Activated naive CD4-positive, alpha-beta T cell treated with anti-CD3 and anti-CD28 coated beads, Interleukin-2, amount 50 U/mL, for 16 hours (primary cell): ENCODE data around the gene FANCD2OS.
A peak's percentile ranks its signal among the peaks of the same experiment; 100 is the strongest.
"Not testable (repeated sequence)": the region's sequence is repeated elsewhere in the genome, so short reads cannot be mapped to it uniquely, and the experiment has no call there.

Source experiments
- DNase-seq: peaks from one replicate; pipeline ENCODE4 v3.0.0-alpha.2; 2020

The FANCD2OS gene

DNA sequence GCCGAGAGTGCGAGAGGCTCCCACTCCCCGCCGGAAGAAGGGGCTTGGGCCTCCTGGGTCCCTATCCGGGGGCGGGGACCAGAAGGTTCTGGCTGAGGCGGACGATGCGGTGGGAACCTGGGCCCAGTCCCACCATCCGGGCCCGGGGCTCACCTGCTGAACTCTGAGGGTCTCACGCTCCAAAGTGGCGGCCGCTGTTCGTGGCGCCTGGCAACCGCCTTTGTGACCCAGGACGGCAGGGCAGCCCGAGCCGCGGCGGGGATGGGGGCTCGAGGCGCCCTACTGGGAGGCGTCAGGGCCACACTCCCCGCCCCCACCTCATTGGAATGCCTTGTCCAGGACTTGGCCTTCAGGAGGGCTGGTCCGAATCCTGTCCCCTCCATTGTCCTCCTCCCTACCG lies at the start of gene FANCD2OS:
Gene FANCD2OS (minus strand): TSS at position 165 of the 400 bp plus-strand sequence. CDS start 3,481 bp downstream, outside the sequence.
- DNase-seq, result no peak

DNA sequence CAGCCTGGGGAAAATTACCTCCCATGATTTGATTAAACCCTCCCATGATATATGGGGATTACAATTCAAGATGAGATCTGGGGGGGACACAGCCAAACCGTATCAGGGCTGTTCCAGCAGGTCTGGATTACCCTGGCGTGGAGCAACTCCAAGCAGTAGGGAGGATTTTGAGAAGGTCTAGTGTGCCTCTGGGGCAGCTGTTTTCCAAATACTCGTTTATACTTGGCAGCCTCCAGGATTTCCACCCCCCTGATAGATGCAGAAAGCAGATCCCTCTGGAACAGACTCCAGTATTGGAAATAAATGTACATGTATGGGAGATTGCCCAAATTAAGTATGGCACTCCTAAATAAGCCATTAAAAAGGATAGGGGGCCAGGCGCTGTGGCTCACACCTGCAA lies 49.0 kb upstream of the FANCD2OS start:
- DNase-seq, result no peak

DNA sequence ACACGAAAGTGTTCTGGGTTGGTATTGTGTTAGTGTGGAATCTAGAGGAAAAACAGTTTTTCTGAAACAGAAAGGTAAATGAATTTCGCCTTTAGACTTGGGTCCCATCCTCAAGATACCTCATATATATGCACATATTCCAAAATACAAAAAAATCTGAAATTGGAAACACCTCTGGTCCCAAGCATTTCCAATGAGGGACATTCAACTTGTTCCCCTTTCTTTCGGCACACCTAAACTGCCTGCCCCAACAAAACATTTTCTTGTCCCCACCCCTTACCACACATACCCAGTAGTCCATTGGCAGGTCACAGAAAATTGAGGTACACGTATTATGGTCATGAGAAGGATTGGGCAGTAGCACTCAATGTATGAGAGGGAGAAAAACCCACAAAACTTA lies 47.6 kb upstream of the FANCD2OS start:
- no peak for DNase-seq

DNA sequence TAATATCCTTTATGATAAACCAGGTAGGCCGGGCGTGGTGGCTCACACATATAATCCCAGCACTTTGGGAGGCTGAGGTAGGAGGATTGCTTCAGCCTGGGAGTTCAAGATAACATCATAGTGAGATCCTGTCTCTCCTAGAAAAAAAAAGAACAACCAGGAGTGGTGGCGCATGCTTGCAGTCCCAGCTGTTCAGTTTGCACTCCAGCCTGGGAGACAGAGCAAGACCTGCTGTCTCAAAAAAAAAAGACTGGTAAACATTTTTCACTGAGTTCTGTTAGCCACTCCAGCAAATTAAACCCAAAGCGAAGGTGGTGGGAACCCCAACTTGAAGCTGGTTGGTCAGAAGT lies 47.0 kb upstream of the FANCD2OS start:
- DNase-seq, result no peak

DNA sequence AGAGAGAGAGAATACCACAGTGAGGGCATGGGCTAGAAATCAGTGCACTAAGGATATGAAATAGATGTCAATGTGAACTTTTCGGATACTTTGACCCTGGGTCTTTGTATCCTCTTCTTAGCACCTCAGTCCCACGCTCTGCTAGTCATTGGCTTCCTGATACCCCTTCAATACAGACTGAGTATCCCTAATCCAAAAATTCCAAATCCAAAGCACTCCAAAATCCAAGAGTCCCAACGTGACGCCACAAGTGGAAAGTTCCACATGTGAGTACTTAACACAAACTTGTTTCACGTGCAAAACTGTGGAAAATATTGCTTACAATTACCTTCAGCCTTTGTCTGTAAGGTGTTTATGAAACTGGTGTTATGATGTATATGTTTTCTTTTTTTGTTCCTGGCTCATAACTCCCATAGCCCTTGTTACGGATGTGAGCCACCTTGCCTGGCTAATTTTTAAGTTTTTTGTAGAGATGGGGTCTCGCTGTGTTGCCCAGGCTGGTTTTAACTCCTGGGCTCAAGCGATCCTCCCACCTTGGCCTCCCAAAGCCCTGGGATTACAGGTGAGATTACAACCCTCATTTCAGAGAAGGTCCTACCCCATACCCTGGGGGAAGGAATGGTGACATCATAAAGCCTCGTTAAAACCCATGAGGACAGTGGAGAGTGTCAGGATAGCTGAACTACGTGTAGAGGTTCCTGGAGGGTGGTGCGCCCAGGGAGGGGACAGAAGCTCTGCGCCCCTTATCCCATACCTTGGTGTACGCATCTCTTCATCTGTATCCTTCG lies 46.5 kb upstream of the FANCD2OS start:
- no peak for DNase-seq

DNA sequence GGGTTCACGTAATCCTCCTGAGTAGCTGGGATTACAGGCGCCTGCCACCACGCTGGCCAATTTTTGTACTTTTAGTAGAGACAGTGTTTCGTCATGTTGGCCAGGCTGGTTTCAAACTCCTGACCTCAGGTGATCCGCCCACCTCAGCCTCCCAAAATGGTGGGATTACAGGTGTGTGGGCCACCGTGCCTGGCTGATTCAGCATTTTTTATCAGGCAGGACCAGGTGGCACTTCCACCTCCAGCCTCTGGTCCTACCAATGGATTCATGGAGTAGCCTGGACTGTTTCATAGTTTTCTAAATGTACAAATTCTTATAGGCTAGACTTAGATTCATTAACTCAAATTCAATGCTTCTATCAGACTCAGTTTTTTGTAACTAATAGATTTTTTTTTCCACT lies 42.9 kb upstream of the FANCD2OS start:
- no peak for DNase-seq

DNA sequence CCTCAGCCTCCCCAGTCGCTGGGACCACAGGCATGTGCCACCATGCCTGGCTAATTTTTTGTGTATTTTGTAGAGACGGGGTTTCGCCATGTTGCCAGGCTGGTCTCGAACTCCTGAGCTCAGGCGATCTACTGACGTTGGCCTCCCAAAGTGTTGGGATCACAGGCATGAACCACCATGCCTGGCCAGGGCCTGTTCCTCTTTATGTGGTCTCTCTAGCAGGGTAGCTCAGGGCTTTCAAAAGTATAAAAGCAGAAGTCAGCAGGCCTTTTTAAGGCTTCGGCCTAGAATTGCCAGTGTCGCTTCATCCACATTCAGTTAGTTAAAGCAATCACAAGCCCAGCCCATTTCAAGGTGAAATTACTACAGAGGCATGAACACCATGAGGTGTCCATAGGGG lies 41.2 kb upstream of the FANCD2OS start:
- DNase-seq, result no peak

- DNase-seq, result no peak
Observed at GRCh38 chr3:10145685-10146084, 37.6 kb upstream of the FANCD2OS start.

DNA sequence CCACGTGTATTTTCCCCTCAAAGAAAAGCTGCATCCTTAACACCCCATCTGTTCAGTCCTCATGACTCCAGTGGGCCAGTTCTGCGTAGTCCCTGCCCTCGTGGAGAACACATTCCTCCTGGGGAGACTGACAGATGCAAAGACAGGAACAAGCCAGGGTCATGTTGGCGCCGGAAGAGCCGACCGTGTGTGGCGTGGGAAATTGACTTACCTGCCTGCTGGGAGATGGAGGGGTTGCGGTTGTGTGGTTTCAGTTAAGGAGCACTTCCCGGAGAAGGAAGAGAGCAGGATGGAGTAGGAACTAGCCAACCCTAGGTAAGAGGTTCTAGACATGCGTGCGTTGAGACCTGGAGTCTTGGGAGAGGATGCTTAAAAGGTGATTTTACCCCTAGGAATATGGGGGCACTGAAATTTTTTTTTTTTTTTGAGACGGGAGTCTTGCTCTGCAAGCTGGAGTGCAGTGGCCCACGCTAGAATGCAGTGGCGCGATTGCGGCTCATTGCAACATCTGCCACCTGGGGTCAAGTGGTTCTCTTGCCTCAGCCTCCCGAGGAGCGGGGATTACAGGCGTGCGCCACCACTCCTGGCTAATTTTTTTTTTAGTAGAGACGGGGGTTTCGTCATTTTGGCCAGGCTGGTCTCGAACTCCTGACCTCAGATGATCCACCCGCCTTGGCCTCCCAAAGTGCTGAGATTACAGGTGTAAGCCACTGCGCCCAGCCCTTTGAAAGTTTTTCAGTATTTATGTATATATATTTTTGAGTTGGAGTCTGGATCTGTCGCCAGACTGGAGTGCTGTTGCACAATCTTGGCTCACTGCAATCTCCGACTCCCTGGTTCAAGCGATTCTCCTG lies 34.9 kb upstream of the FANCD2OS start:
- DNase-seq, result peak; percentile 14

DNA sequence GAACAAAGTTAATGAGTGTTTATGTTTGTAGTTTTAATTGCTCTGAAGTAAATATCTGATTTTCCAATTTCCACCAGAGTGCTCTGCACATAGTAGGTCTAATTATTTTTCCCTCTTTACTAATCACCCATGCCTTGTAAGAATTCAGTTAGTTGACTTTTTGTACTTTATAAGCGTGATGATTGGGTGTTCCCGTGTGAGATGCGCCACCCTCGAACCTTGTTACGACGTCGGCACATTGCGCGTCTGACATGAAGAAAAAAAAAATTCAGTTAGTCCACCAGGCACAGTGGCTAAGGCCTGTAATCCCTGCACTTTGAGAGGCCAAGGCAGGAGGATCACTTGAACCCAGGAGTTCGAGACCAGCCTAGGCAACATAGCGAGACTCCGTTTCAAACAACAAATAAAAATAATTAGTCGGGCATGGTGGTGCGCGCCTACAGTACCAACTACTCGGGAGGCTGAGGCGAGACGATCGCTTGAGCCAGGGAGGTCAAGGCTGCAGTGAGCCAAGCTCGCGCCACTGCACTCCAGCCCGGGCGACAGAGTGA lies 33.0 kb upstream of the FANCD2OS start:
- no peak for DNase-seq

- no peak for DNase-seq
Observed at GRCh38 chr3:10137178-10137577, 29.1 kb upstream of the FANCD2OS start.

DNA sequence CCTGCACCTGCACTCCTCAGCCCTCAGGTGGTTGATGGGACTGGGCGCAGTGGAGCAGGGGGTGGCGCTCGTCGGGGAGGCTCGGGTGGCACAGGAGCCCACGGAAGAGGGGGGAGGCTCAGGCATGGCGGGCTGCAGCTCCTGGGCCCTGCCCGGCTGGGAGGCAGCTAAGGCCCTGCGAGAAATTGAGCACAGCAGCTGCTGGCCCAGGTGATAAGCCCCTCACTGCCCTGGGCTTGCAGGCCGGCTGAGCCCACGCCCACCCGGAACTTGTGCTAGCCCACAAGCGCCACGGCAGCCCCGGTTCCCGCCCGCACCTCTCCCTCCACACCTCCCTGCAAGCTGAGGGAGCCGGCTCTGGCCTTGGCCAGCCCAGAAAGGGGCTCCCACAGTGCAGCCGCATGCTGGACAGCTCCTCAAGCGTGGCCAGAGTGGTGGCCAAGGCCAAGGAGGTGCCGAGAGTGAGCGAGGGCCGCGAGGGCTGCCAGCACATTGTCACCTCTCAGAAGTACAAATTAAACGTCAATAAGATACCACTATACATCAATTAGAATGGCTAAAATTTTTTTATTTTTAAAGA lies 28.5 kb upstream of the FANCD2OS start:
- DNase-seq, result no peak

GRCh38 chr3:10135872-10136271 lies 27.8 kb upstream of the FANCD2OS start:
- not testable (repeated sequence) for DNase-seq

DNA sequence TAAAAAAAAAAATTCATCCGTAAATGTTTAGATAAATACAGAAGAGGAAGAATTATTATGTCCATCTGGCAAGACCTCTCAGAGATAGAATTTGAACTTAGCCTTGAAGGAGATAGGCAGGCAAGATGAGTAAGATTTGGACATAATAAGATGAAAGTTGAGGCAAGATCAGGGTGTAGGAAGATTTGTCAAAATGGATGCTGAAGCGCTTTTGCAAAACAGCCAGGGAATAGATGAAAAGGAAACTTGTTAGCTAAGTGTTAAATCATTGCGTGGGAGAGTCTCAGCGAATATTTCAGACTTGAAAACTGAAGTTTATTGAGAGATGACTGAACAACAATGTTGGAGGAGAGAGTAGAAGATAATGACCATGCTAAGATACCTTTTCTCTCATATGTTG lies 14.7 kb upstream of the FANCD2OS start:
- no peak for DNase-seq

GRCh38 chr3:10121064-10121463 lies 13.0 kb upstream of the FANCD2OS start:
- no peak for DNase-seq

GRCh38 chr3:10119376-10119775 lies 11.3 kb upstream of the FANCD2OS start:
- no peak for DNase-seq

DNA sequence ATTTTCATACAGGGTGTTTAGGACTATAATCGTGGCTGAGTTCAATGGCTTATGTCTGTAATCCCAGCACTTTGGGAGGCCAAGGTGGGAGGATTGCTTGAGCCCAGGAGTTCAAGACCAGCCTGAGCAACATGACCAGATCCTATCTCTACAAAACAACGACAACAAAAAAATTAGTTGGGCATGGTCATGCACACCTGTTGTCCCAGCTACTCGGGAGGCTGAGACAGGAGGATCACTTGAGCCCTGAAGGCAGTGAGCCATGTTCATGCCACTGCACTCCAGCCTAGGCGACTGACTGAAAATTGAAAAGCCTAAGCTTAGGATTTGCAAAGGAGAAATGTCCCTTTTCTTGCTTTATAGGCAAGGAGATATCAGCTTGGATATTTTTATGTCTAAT lies 8.9 kb upstream of the FANCD2OS start:
- DNase-seq, result no peak

- no peak for DNase-seq
Observed at GRCh38 chr3:10116138-10116460, 8.0 kb upstream of the FANCD2OS start.

- DNase-seq, result peak; percentile 93
Observed at GRCh38 chr3:10115326-10116137, 7.5 kb upstream of the FANCD2OS start, which contains the start of gene BRK1. Gene BRK1 (plus strand): TSS chr3:10115675. CDS start chr3:10115702, 27 bp downstream.

DNA sequence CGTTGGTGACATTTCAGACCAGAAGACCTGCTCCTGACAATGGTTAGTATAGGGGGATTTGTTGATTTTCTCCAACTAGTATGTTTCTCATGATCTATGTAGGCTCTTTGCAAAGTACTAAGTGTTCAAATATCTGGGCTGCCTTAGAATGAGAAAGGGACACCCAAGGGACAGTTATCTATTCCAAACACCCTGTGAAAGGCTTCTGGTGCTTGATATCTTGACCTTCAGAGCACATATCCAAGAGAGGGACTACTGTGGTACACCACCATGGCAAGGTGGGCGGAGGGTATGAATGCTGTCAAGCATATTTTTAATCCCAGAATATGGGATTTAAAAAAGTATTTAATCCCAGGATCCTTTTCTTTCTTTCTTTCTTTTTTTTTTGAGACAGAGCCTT lies 1.1 kb downstream of the FANCD2OS start:
- DNase-seq, result no peak

- no peak for DNase-seq
Observed at GRCh38 chr3:10099041-10099440, 9.0 kb downstream of the FANCD2OS start.

- no peak for DNase-seq
Observed at GRCh38 chr3:10093678-10094077, 14.4 kb downstream of the FANCD2OS start.

- DNase-seq, result not testable (repeated sequence)
Observed at GRCh38 chr3:10091387-10091786, 16.7 kb downstream of the FANCD2OS start.
